HG02678 (cell line): ENCODE data around the gene CNTRL.
A peak's percentile ranks its signal among the peaks of the same experiment; 100 is the strongest.
"Not testable (repeated sequence)": the region's sequence is repeated elsewhere in the genome, so short reads cannot be mapped to it uniquely, and the experiment has no call there.

Experiments used
- ATAC-seq: cut with Tn5 transposase; IDR thresholded peaks from one replicate; pipeline ENCODE4 v1.9.1; 2021; ENCODE audit warnings: mild to moderate bottlenecking, moderate library complexity; ENCODE audit not compliant: unreplicated experiment

The CNTRL gene

GRCh38 chr9:121129384-121129783 is 54.6 kb downstream of the CNTRL start:
- ATAC-seq, result not testable (repeated sequence)

- no peak for ATAC-seq
Measured at GRCh38 chr9:121133104-121133816, 58.5 kb downstream of the CNTRL start.

- no peak for ATAC-seq
Measured at GRCh38 chr9:121135642-121136041, 60.9 kb downstream of the CNTRL start.

- ATAC-seq, result no peak
Measured at GRCh38 chr9:121138561-121138960, 63.8 kb downstream of the CNTRL start.

- ATAC-seq, result no peak
Measured at GRCh38 chr9:121138973-121139372, 64.2 kb downstream of the CNTRL start.

- ATAC-seq, result no peak
Measured at GRCh38 chr9:121140162-121140561, 65.4 kb downstream of the CNTRL start.

GRCh38 chr9:121141306-121141705 is 66.6 kb downstream of the CNTRL start:
- ATAC-seq, result no peak

- ATAC-seq, result no peak
Measured at GRCh38 chr9:121141706-121142105, 67.0 kb downstream of the CNTRL start.

GRCh38 chr9:121143771-121144170 is 69.0 kb downstream of the CNTRL start:
- no peak for ATAC-seq

- ATAC-seq, result no peak
Measured at GRCh38 chr9:121144482-121144881, 69.7 kb downstream of the CNTRL start.

GRCh38 chr9:121150188-121150587 is 75.4 kb downstream of the CNTRL start:
- no peak for ATAC-seq

- ATAC-seq, result no peak
Measured at GRCh38 chr9:121153642-121154041, 78.9 kb downstream of the CNTRL start.

- no peak for ATAC-seq
Measured at GRCh38 chr9:121154782-121155181, 80.0 kb downstream of the CNTRL start.

- peak; percentile 77 for ATAC-seq
Measured at GRCh38 chr9:121156263-121156731, 81.5 kb downstream of the CNTRL start.

GRCh38 chr9:121157939-121158338 is 83.2 kb downstream of the CNTRL start:
- no peak for ATAC-seq

GRCh38 chr9:121160025-121160424 is 85.3 kb downstream of the CNTRL start:
- ATAC-seq, result no peak

- no peak for ATAC-seq
Measured at GRCh38 chr9:121168052-121168451, 93.3 kb downstream of the CNTRL start.

GRCh38 chr9:121169094-121169601 is 94.4 kb downstream of the CNTRL start:
- no peak for ATAC-seq

- ATAC-seq, result no peak
Measured at GRCh38 chr9:121171236-121171635, 96.5 kb downstream of the CNTRL start.

GRCh38 chr9:121172726-121173487 is 98.2 kb downstream of the CNTRL start:
- ATAC-seq, result no peak

GRCh38 chr9:121173501-121173900 is 98.7 kb downstream of the CNTRL start:
- ATAC-seq, result no peak
